C4-2B (cell line): ENCODE data around the gene PRDM13.
"Not testable (repeated sequence)": the region's sequence is repeated elsewhere in the genome, so short reads cannot be mapped to it uniquely, and the experiment has no call there.

Experiments
- ZFX ChIP-seq: fragments of 450-650 bp; IDR thresholded peaks from 2 replicates; pipeline ENCODE4 v1.6.1; 2017
- TF ChIP-seq, protein P1 (sequence below): fragments of 450-650 bp; conservative IDR thresholded peaks from 2 replicates; pipeline ENCODE4 v1.5.1; 2017; ENCODE audit warnings: mild to moderate bottlenecking

DNA sequence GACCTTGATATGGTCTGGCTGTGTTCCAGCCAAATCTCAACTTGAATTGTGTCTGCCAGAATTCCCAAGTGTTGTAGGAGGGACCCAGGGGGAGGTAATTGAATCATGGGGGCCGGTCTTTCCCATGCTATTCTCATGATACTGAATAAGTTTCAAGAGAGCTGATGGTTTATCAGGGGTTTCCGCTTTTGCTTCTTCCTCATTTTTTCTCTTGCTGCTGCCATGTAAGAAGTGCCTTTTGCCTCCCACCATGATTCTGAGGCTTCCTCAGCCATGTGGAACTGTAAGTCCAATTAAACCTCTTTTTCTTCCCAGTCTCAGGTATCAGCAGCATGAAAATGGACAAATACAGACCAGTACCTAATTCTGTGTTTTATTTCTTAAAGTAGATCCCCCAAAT, 15.4 kb downstream of the PRDM13 start:
- TF ChIP-seq ZFX = not testable (repeated sequence)
- TF ChIP-seq, protein P1, sequence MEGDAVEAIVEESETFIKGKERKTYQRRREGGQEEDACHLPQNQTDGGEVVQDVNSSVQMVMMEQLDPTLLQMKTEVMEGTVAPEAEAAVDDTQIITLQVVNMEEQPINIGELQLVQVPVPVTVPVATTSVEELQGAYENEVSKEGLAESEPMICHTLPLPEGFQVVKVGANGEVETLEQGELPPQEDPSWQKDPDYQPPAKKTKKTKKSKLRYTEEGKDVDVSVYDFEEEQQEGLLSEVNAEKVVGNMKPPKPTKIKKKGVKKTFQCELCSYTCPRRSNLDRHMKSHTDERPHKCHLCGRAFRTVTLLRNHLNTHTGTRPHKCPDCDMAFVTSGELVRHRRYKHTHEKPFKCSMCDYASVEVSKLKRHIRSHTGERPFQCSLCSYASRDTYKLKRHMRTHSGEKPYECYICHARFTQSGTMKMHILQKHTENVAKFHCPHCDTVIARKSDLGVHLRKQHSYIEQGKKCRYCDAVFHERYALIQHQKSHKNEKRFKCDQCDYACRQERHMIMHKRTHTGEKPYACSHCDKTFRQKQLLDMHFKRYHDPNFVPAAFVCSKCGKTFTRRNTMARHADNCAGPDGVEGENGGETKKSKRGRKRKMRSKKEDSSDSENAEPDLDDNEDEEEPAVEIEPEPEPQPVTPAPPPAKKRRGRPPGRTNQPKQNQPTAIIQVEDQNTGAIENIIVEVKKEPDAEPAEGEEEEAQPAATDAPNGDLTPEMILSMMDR = not testable (repeated sequence)
